WTC11 (cell line): ENCODE data around the gene PSMD12. TPM values are rescaled to one million over a fixed set of nuclear protein-coding genes. Genes with fewer than 3 reads are reported as not detected.

Experiments
- ATAC-seq: fragments of 200-7000 bp; cut with Tn5 transposase; 2 replicates; pipeline ENCODE4 v1.10.0; 2021; ENCODE audit warnings: mild to moderate bottlenecking, moderate library complexity
- CTCF ChIA-PET: fragments of 300-600 bp; sonication (Branson Sonifier 250); formaldehyde crosslinking; loops from one replicate; lab custom pipeline; 2021; ENCODE audit warnings: antibody characterized with exemption; lab: Charles Lee
- POLR2A ChIA-PET: fragments of 350-600 bp; sonication (Branson Sonifier 250); formaldehyde crosslinking; loops from one replicate; lab custom pipeline; 2021; ENCODE audit warnings: antibody characterized with exemption; lab: Charles Lee
- DNase-seq: peaks from one replicate; pipeline ENCODE4 v3.0.0; 2021; ENCODE audit warnings: low spot score
- H3K27ac Mint-ChIP-seq: 2 replicates; pipeline ENCODE4 v1.8.0; 2021; ENCODE audit warnings: mixed read lengths
- H3K27me3 Mint-ChIP-seq: 2 replicates; pipeline ENCODE4 v1.8.0; 2021; ENCODE audit warnings: low read depth, mild to moderate bottlenecking, moderate library complexity, mixed read lengths
- H3K36me3 Mint-ChIP-seq: 2 replicates; pipeline ENCODE4 v1.8.0; 2021; ENCODE audit warnings: mixed read lengths
- H3K4me1 Mint-ChIP-seq: 2 replicates; pipeline ENCODE4 v1.8.0; 2022; ENCODE audit warnings: mixed read lengths
- H3K4me3 Mint-ChIP-seq: 2 replicates; pipeline ENCODE4 v1.8.0; 2021; ENCODE audit warnings: mild to moderate bottlenecking, moderate library complexity, mixed read lengths
- H3K9me3 Mint-ChIP-seq: 2 replicates; pipeline ENCODE4 v1.8.0; 2021; ENCODE audit warnings: mixed read lengths
- ATF1 ChIP-seq: sonication (generic); formaldehyde crosslinking; IDR thresholded peaks from 2 replicates; pipeline ENCODE4 v1.8.1; 2023; ENCODE audit warnings: mild to moderate bottlenecking, moderate library complexity, missing genetic modification reagents
- ATF3 ChIP-seq: sonication (generic); formaldehyde crosslinking; conservative IDR thresholded peaks from 2 replicates; pipeline ENCODE4 v1.8.1; 2022; ENCODE audit warnings: mild to moderate bottlenecking, missing genetic modification reagents
- CBFB ChIP-seq: sonication (generic); formaldehyde crosslinking; IDR thresholded peaks from 2 replicates; pipeline ENCODE4 v1.8.1; 2022; ENCODE audit warnings: mild to moderate bottlenecking, low read depth, missing genetic modification reagents
- E2F4 ChIP-seq: sonication (generic); formaldehyde crosslinking; IDR thresholded peaks from 2 replicates; pipeline ENCODE4 v1.8.1; 2022; ENCODE audit warnings: low read depth, mild to moderate bottlenecking, moderate library complexity, missing genetic modification reagents, borderline replicate concordance
- ELF4 ChIP-seq: sonication (generic); formaldehyde crosslinking; IDR thresholded peaks from 2 replicates; pipeline ENCODE4 v1.8.1; 2022; ENCODE audit warnings: low read depth, mild to moderate bottlenecking, moderate library complexity, missing genetic modification reagents
- ERG ChIP-seq: fragments of 250-450 bp; sonication (Bioruptor Pico); IDR thresholded peaks from 2 replicates; pipeline ENCODE4 v1.8.0; 2021; ENCODE audit warnings: mild to moderate bottlenecking
- ESRRA ChIP-seq: sonication (generic); formaldehyde crosslinking; IDR thresholded peaks from 2 replicates; pipeline ENCODE4 v1.8.1; 2022; ENCODE audit warnings: mild to moderate bottlenecking, missing genetic modification reagents, borderline replicate concordance
- HMGXB4 ChIP-seq: sonication (generic); formaldehyde crosslinking; IDR thresholded peaks from 2 replicates; pipeline ENCODE4 v1.8.1; 2023; ENCODE audit warnings: mild to moderate bottlenecking, moderate library complexity, missing genetic modification reagents
- MAX ChIP-seq: sonication (generic); formaldehyde crosslinking; IDR thresholded peaks from 2 replicates; pipeline ENCODE4 v1.8.0; 2022; ENCODE audit warnings: mild to moderate bottlenecking, missing genetic modification reagents
- RORB ChIP-seq: fragments of 250-450 bp; sonication (Bioruptor Pico); IDR thresholded peaks from 2 replicates; pipeline ENCODE4 v1.9.0; 2021; ENCODE audit warnings: mild to moderate bottlenecking
- SP1 ChIP-seq: sonication (generic); formaldehyde crosslinking; conservative IDR thresholded peaks from 2 replicates; pipeline ENCODE4 v1.8.1; 2022; ENCODE audit warnings: missing genetic modification reagents
- TCF7 ChIP-seq: sonication (generic); formaldehyde crosslinking; IDR thresholded peaks from 2 replicates; pipeline ENCODE4 v1.8.0; 2022; ENCODE audit warnings: mild to moderate bottlenecking, low read depth, missing genetic modification reagents, moderate library complexity
- ZNF138 ChIP-seq: sonication (generic); formaldehyde crosslinking; conservative IDR thresholded peaks from 2 replicates; pipeline ENCODE4 v1.8.1; 2022; ENCODE audit warnings: mild to moderate bottlenecking, moderate library complexity, missing genetic modification reagents
- ZNF219 ChIP-seq: sonication (generic); formaldehyde crosslinking; IDR thresholded peaks from 2 replicates; pipeline ENCODE4 v1.8.0; 2023; ENCODE audit warnings: missing genetic modification reagents, mild to moderate bottlenecking, borderline replicate concordance
- ZNF416 ChIP-seq: fragments of 250-450 bp; sonication (Bioruptor Pico); IDR thresholded peaks from 2 replicates; pipeline ENCODE4 v1.9.0; 2021; ENCODE audit warnings: mild to moderate bottlenecking, inconsistent platforms
- ZNF423 ChIP-seq: fragments of 250-450 bp; sonication (Bioruptor Pico); IDR thresholded peaks from 2 replicates; pipeline ENCODE4 v2.1.2; 2022; ENCODE audit warnings: mild to moderate bottlenecking, moderate library complexity
- ZNF425 ChIP-seq: fragments of 250-450 bp; sonication (Bioruptor Pico); conservative IDR thresholded peaks from 2 replicates; pipeline ENCODE4 v1.9.0; 2021; ENCODE audit warnings: mild to moderate bottlenecking
- ZNF512 ChIP-seq: sonication (generic); formaldehyde crosslinking; IDR thresholded peaks from 2 replicates; pipeline ENCODE4 v1.8.1; 2022; ENCODE audit warnings: missing genetic modification reagents, borderline replicate concordance
- ZNF671 ChIP-seq: fragments of 250-450 bp; sonication (Bioruptor Pico); IDR thresholded peaks from 2 replicates; pipeline ENCODE4 v1.8.0; 2021; ENCODE audit warnings: mild to moderate bottlenecking
- ZSCAN18 ChIP-seq: fragments of 250-450 bp; sonication (Bioruptor Pico); IDR thresholded peaks from 2 replicates; pipeline ENCODE4 v2.1.2; 2022; ENCODE audit warnings: mild to moderate bottlenecking, moderate library complexity
- total RNA-seq: library from RNA; stranded (reverse); gene quantifications from 3 replicates; pipeline ENCODE4 v1.2.3, GENCODE V29; 2021

The PSMD12 gene
- total RNA-seq, 1 experiment from 2014 or later: 66.9 TPM

GRCh38 chr17:67372751-67373150 is 6.4 kb upstream of the PSMD12 start (continued):
- TF ChIP-seq ERG (CRISPR knock-in tag) (no peak), ZSCAN18 (CRISPR knock-in tag) (no peak), ZNF416 (no peak), ESRRA (CRISPR knock-in tag) (no peak)

GRCh38 chr17:67369676-67370075 is 3.3 kb upstream of the PSMD12 start:
- DNase-seq (no peak), ATAC-seq (no peak)
- peaks cover 17% of the 10 kb centered on the region for H3K4me1 Mint-ChIP-seq
- ChIA-PET CTCF (interaction anchor here (0.7 to 1.8 kb wide), 2 partner anchors 9 to 10 kb away, joined by 3 to 7 read pairs; no protein-coding TSS in a partner anchor), POLR2A (no interaction called here)
- H3K9me3 Mint-ChIP-seq: no peaks in the 10 kb centered on the region
- no peak overlapping the region for H3K27ac Mint-ChIP-seq
- H3K36me3 Mint-ChIP-seq: peaks cover 4% of the 10 kb centered on the region; the same call in 1 of the 2 replicates
- H3K27me3 Mint-ChIP-seq: no peaks in the 10 kb centered on the region; the same call in 1 of the 2 replicates
- TF ChIP-seq HMGXB4 (CRISPR knock-in tag) (no peak), ELF4 (CRISPR knock-in tag) (no peak), ZNF416 (no peak), ZNF425 (CRISPR knock-in tag) (no peak), MAX (CRISPR knock-in tag) (no peak), ZNF219 (CRISPR knock-in tag) (no peak), ZNF671 (no peak), ZNF423 (CRISPR knock-in tag) (no peak), TCF7 (CRISPR knock-in tag) (no peak), ZNF138 (CRISPR knock-in tag) (no peak), SP1 (CRISPR knock-in tag) (no peak), ZSCAN18 (CRISPR knock-in tag) (no peak), CBFB (CRISPR knock-in tag) (no peak), E2F4 (CRISPR knock-in tag) (no peak), ATF3 (CRISPR knock-in tag) (no peak), ATF1 (no peak), ZNF512 (no peak), RORB (CRISPR knock-in tag) (no peak)
- H3K4me3 Mint-ChIP-seq: no peak overlapping the region
